Ascending aorta (tissue), 2 donors: Measurements from ENCODE around the gene CELA1. TPM values are rescaled to one million over a fixed set of nuclear protein-coding genes. Genes with fewer than 3 reads are reported as not detected.

Experiments
- DNase-seq, 2 donors: peaks; one replicate each; pipeline ENCODE4 v3.0.0-alpha.2; 2019; ENCODE audit warnings: low spot score in 2 of 2
- H3K27ac ChIP-seq, 2 donors: fragments of 200-600 bp; sonication (generic); one replicate each; pipeline ENCODE4 v1.5.1; 2016 to 2017; ENCODE audit warnings: mild to moderate bottlenecking in 1 of 2
- H3K27me3 ChIP-seq: fragments of 200-600 bp; sonication (generic); one replicate; pipeline ENCODE4 v1.5.1; 2017
- H3K36me3 ChIP-seq, 2 donors: fragments of 200-600 bp; sonication (generic); one replicate each; pipeline ENCODE4 v1.5.1; 2016
- H3K4me1 ChIP-seq, 2 donors: fragments of 200-600 bp; sonication (generic); one replicate each; pipeline ENCODE4 v1.5.1; 2016 to 2017; ENCODE audit warnings: mild to moderate bottlenecking in 1 of 2
- H3K4me3 ChIP-seq, 2 donors: fragments of 200-600 bp; sonication (generic); one replicate each; pipeline ENCODE4 v1.5.1; 2016 to 2017; ENCODE audit warnings: mild to moderate bottlenecking in 1 of 2
- H3K9me3 ChIP-seq, 2 donors: fragments of 200-600 bp; sonication (generic); one replicate each; pipeline ENCODE4 v1.5.1; 2016
- intact Hi-C: fragments of 100-400 bp; cut with DNase I; formaldehyde crosslinking; loops from one replicate; pipeline ENCODE4 v1.15.1; 2023
- total RNA-seq: library from RNA; depleted of rRNA; stranded (reverse); fragments of >200 nt; gene quantifications from one replicate; pipeline ENCODE4 v1.1.0, GENCODE V29; 2016
- TF ChIP-seq, protein P1 (sequence below), 3 experiments: fragments of 200-600 bp in 2 of 3; fragments of 450-650 bp in 1 of 3; sonication (generic) in 2 of 3; IDR thresholded peaks; one replicate each; pipeline ENCODE4 v1.5.1; 2016 to 2019; ENCODE audit warnings: antibody characterized with exemption in 3 of 3, mild to moderate bottlenecking in 1 of 3, moderate library complexity in 1 of 3

Gene CELA1
- total RNA-seq, 1 donor from 2014 or later = not detected

DNA sequence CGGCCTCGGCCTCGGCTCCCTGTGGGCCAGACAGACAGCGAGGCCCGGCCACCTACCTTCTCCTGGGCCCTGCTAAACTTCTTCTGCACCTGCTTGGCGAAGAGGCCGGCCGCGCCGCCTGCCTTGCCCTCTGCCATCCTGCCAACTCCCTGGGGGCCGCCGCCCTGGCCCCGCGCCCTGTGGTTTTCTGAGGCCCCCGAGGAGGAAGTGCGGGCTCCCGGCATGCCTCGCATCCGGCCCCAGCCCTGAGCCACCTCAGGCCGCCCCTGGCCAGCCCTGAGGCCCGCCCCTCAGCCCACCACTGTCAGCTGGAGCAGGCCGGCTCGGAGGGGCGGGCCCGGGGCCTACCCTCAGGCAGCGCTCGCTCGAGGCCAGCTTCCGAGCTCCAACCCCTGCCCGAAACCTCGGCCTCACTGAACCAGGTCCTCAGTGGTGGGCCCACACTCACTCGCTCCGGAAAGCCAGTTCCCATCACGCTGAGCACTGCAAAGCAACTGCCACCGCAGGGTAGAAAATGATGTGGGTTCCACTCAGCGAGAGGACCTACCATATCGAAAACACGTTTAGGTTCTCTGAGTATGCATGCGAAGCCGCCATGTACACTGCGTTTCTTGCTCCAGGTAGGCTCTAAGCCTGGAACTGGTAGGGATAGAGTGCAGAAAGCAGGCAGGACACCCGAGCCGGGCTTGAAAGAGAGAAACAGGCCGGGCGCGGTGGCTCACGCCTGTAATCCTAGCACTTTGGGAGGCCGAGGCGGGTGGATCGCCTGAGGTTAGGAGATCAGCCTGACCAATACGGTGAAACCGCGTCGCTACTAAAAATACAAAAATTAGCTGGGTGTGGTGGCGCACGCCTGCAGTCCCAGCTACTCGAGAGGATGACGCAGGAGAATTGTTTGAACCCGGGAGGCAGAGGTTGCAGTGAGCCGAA, 22.2 kb downstream of the CELA1 start, which contains the start of gene BIN2:
BIN2 (minus strand) TSS at position 209 of the 930 bp plus-strand sequence; CDS start at position 137, 72 bp downstream.
- Histone ChIP-seq H3K4me3 (peak within 1 kb of the TSS; percentile 5 to 48), H3K9me3 (no peaks in the 10 kb centered on the region), H3K36me3 (no peaks in the 10 kb centered on the region), H3K4me1 (no peaks in the 10 kb centered on the region), H3K27me3 (no peaks in the 10 kb centered on the region), H3K27ac (peak within 1 kb of the TSS in 1 of 2 donors; percentile 52)
- intact Hi-C loops = no loop called here
- TF ChIP-seq, protein P1, sequence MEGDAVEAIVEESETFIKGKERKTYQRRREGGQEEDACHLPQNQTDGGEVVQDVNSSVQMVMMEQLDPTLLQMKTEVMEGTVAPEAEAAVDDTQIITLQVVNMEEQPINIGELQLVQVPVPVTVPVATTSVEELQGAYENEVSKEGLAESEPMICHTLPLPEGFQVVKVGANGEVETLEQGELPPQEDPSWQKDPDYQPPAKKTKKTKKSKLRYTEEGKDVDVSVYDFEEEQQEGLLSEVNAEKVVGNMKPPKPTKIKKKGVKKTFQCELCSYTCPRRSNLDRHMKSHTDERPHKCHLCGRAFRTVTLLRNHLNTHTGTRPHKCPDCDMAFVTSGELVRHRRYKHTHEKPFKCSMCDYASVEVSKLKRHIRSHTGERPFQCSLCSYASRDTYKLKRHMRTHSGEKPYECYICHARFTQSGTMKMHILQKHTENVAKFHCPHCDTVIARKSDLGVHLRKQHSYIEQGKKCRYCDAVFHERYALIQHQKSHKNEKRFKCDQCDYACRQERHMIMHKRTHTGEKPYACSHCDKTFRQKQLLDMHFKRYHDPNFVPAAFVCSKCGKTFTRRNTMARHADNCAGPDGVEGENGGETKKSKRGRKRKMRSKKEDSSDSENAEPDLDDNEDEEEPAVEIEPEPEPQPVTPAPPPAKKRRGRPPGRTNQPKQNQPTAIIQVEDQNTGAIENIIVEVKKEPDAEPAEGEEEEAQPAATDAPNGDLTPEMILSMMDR (IDR thresholded peaks at IDR 0.05) = no peak
- DNase-seq = peak; percentile 19 to 70

- intact Hi-C loops = no loop called here
- Histone ChIP-seq H3K36me3 (no peaks in the 10 kb centered on the region), H3K4me1 (no peaks in the 10 kb centered on the region), H3K27ac (peak overlapping the region in 1 of 2 donors; percentile 52), H3K27me3 (no peaks in the 10 kb centered on the region), H3K4me3 (peak overlapping the region; percentile 5 to 48), H3K9me3 (no peaks in the 10 kb centered on the region)
- peak in 1 of 2 donors; percentile 64 for DNase-seq
- TF ChIP-seq, protein P1 (IDR thresholded peaks at IDR 0.05) = no peak
Measured at GRCh38 chr12:51323317-51323960, 23.0 kb downstream of the CELA1 start.

DNA sequence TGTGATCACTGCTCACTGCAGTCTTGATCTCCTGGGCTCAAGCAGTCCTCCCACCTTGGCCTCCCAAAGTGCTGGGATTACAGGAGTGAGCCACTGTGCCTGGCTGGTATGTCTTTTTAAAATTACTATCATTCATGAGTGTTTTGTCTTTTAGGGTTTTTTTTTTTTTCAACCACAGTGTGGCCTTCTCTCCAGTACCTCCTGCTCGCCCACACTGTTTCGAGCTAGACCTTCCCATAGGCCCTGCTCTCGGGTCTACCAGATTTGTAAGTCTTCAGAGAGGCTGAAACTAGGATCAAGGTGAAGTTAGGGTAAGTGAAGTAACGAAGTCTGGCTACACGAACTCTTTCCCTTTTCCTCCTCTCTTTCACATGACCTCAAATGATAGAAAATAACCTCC, 24.0 kb downstream of the CELA1 start:
- TF ChIP-seq, protein P1 (IDR thresholded peaks at IDR 0.05) = no peak
- Histone ChIP-seq H3K4me3 (no peak overlapping the region), H3K36me3 (no peaks in the 10 kb centered on the region), H3K4me1 (no peaks in the 10 kb centered on the region), H3K27me3 (no peaks in the 10 kb centered on the region), H3K27ac (no peak overlapping the region), H3K9me3 (no peaks in the 10 kb centered on the region)
- intact Hi-C loops = no loop called here
- DNase-seq = no peak

DNA sequence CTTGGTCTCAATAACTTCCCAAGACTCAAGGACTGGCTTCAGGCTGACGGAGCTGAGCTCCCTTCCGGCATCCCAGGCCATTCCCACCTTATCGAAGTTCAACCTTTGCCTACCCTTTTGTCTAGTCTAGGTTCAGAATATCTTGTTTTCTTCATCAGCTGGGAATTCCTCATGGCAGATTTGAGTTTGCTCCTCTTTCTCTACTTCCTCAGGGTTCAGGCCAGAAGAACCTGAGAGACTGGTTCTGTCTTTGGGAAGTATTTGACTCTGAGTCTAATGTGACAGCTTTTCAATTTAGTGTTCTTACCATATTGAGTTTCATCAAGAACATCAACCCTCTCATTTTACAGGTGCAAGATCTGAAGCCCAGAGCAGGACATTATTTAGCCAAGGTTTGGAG, 24.6 kb downstream of the CELA1 start:
- TF ChIP-seq, protein P1 (IDR thresholded peaks at IDR 0.05) = no peak
- H3K27ac ChIP-seq = no peak overlapping the region
- H3K27me3 ChIP-seq = no peaks in the 10 kb centered on the region
- intact Hi-C loops = no loop called here
- no peak overlapping the region for H3K4me3 ChIP-seq
- no peaks in the 10 kb centered on the region for H3K4me1 ChIP-seq
- no peaks in the 10 kb centered on the region for H3K36me3 ChIP-seq
- no peak for DNase-seq
- no peaks in the 10 kb centered on the region for H3K9me3 ChIP-seq

DNA sequence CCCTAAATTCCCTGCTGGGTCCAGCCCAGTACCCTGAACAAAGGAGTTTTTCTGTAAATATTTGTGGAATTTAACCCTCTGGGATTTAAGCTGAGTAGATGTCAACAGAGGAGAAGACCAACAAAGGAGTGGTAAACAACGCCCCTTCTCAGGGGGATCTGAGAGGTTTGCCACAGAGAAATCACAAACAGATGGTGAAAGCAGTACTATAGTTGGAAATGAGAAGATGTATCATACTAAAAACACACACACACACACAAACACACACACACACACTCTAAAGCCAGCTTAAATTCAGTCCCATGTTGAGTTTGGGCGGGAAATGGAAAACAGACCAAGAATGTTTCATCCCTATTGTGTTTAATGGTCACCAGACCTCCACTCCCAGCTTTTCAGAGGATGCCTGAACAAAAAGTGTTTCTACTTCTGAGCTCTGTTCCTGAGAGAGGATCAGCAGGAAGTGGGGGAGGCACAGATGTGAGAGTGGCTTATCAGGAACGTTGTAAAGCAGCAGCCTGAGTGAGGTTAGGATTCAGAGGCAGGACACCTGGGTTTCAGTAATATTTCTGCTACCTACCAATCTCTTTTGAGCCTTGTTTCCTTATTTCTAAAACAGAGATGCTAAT, 25.7 kb downstream of the CELA1 start:
- H3K36me3 ChIP-seq = no peaks in the 10 kb centered on the region
- H3K4me1 ChIP-seq = no peaks in the 10 kb centered on the region
- no peaks in the 10 kb centered on the region for H3K27me3 ChIP-seq
- intact Hi-C loops = no loop called here
- H3K27ac ChIP-seq = no peak overlapping the region
- H3K4me3 ChIP-seq = no peak overlapping the region
- no peak for DNase-seq
- no peaks in the 10 kb centered on the region for H3K9me3 ChIP-seq
- TF ChIP-seq, protein P1 (IDR thresholded peaks at IDR 0.05) = no peak
